Measurements from ENCODE around the gene EEIG1. TPM values are rescaled to one million over a fixed set of nuclear protein-coding genes. Genes with fewer than 3 reads are reported as not detected.
A peak's percentile ranks its signal among the peaks of the same experiment; 100 is the strongest.

The EEIG1 gene
- total RNA-seq, 1 experiment from 2014 or later, result 12.2 TPM

GRCh38 chr9:127943011-127943662, 37.7 kb downstream of the EEIG1 start:
- DNase-seq (ENCODE audit: extremely low read depth, low read depth), result no peak

GRCh38 chr9:127942216-127943010, 38.4 kb downstream of the EEIG1 start:
- no peak for DNase-seq (ENCODE audit: extremely low read depth, low read depth)

GRCh38 chr9:127941961-127942215, 38.9 kb downstream of the EEIG1 start:
- DNase-seq (ENCODE audit: extremely low read depth, low read depth), result no peak

GRCh38 chr9:127941062-127941960, 39.5 kb downstream of the EEIG1 start:
- no peak for DNase-seq (ENCODE audit: extremely low read depth, low read depth)

GRCh38 chr9:127940593-127940992, 40.2 kb downstream of the EEIG1 start:
- no peak for DNase-seq (ENCODE audit: extremely low read depth, low read depth)

- no peak for DNase-seq (ENCODE audit: extremely low read depth, low read depth)
Observed at GRCh38 chr9:127938298-127938690, 42.5 kb downstream of the EEIG1 start.

- peak; percentile 72 for DNase-seq (ENCODE audit: extremely low read depth, low read depth)
Observed at GRCh38 chr9:127937388-127938297, 43.1 kb downstream of the EEIG1 start, which contains the start of gene DPM2. TSS of gene DPM2 (minus strand) at chr9:127937854. CDS start at chr9:127937820, 34 bp downstream.

- no peak for DNase-seq (ENCODE audit: extremely low read depth, low read depth)
Observed at GRCh38 chr9:127937056-127937387, 43.8 kb downstream of the EEIG1 start.

GRCh38 chr9:127936347-127936852, 44.4 kb downstream of the EEIG1 start:
- DNase-seq (ENCODE audit: extremely low read depth, low read depth), result no peak

- DNase-seq (ENCODE audit: extremely low read depth, low read depth), result no peak
Observed at GRCh38 chr9:127935765-127936221, 45.0 kb downstream of the EEIG1 start.

- DNase-seq (ENCODE audit: extremely low read depth, low read depth), result no peak
Observed at GRCh38 chr9:127934986-127935385, 45.8 kb downstream of the EEIG1 start.

GRCh38 chr9:127934248-127934647, 46.5 kb downstream of the EEIG1 start:
- DNase-seq (ENCODE audit: extremely low read depth, low read depth), result no peak

GRCh38 chr9:127931092-127931881, 49.5 kb downstream of the EEIG1 start:
- DNase-seq (ENCODE audit: extremely low read depth, low read depth), result peak; percentile 55

Other genes starting within 250 kb of the EEIG1 start
- gene TOR2A, start 245.7 kb downstream of the EEIG1 start, total RNA-seq (2014; rRNA removed; shearing (Covaris generic)), result 8.9 and 10.5 TPM in 2 replicates
- gene SH2D3C, start 202.3 kb downstream of the EEIG1 start, total RNA-seq (2014; rRNA removed; shearing (Covaris generic)), result 0.12 and 0.57 TPM in 2 replicates
- gene CDK9, start 195.0 kb downstream of the EEIG1 start, total RNA-seq (2014; rRNA removed; shearing (Covaris generic)), result 16.7 and 23.1 TPM in 2 replicates
- 23.9 and 27.5 TPM in 2 replicates for gene FPGS, start 178.1 kb downstream of the EEIG1 start, total RNA-seq (2014; rRNA removed; shearing (Covaris generic))
- gene ENG, start 126.3 kb downstream of the EEIG1 start, total RNA-seq (2014; rRNA removed; shearing (Covaris generic)), result 11.5 and 12.9 TPM in 2 replicates
- 36.9 and 41.9 TPM in 2 replicates for gene AK1, start 103.3 kb downstream of the EEIG1 start, total RNA-seq (2014; rRNA removed; shearing (Covaris generic))
- gene ST6GALNAC6, start 81.4 kb downstream of the EEIG1 start, total RNA-seq (2014; rRNA removed; shearing (Covaris generic)), result 6.5 and 12.8 TPM in 2 replicates
- gene ST6GALNAC4, start 63.9 kb downstream of the EEIG1 start, total RNA-seq (2014; rRNA removed; shearing (Covaris generic)), result 33.3 and 36.2 TPM in 2 replicates
- gene PIP5KL1, start 50.2 kb downstream of the EEIG1 start, total RNA-seq (2014; rRNA removed; shearing (Covaris generic)), result 2.8 and 4.5 TPM in 2 replicates
- gene DPM2, start 43.1 kb downstream of the EEIG1 start, total RNA-seq (2014; rRNA removed; shearing (Covaris generic)), result 31.1 and 39.5 TPM in 2 replicates
- 9.9 and 10.6 TPM in 2 replicates for gene NAIF1, start 86.3 kb upstream of the EEIG1 start, total RNA-seq (2014; rRNA removed; shearing (Covaris generic))
- gene SLC25A25, start 87.2 kb upstream of the EEIG1 start, total RNA-seq (2014; rRNA removed; shearing (Covaris generic)), result 15.2 and 15.5 TPM in 2 replicates
- gene PTGES2, start 146.7 kb upstream of the EEIG1 start, total RNA-seq (2014; rRNA removed; shearing (Covaris generic)), result 76.6 and 80.3 TPM in 2 replicates
- not detected in 2 replicates for gene LCN2, start 168.5 kb upstream of the EEIG1 start, total RNA-seq (2014; rRNA removed; shearing (Covaris generic))
- gene BBLN, start 179.3 kb upstream of the EEIG1 start, total RNA-seq (2014; rRNA removed; shearing (Covaris generic)), result 86.7 and 113 TPM in 2 replicates
- 51.0 and 56.6 TPM in 2 replicates for gene CIZ1, start 210.6 kb upstream of the EEIG1 start, total RNA-seq (2014; rRNA removed; shearing (Covaris generic))
- 1.0 and 1.2 TPM in 2 replicates for gene DNM1, start 222.4 kb upstream of the EEIG1 start, total RNA-seq (2014; rRNA removed; shearing (Covaris generic))

All from NCI-H460 (cell line).